H1 (cell line): ENCODE data around the gene F11. TPM values are rescaled to one million over a fixed set of nuclear protein-coding genes. Genes with fewer than 3 reads are reported as not detected.

Experiments
- CTCF ChIA-PET: fragments of 300-600 bp; sonication (Branson Sonifier 250); formaldehyde crosslinking; loops from one replicate; lab custom pipeline; 2021; ENCODE audit not compliant: partially characterized antibody; lab: Charles Lee
- POLR2A ChIA-PET: fragments of 300-600 bp; sonication (Branson Sonifier 250); formaldehyde crosslinking; loops from one replicate; lab custom pipeline; 2021; ENCODE audit warnings: inconsistent platforms; ENCODE audit not compliant: partially characterized antibody; lab: Charles Lee
- DNase-seq, 2 experiments: peaks; one replicate each; pipeline versions ENCODE4 v3.0.0 to v3.0.0-alpha.2; 2010 to 2022; ENCODE audit warnings: low spot score in 2 of 2, low read depth in 1 of 2, mixed read lengths in 1 of 2
- FAIRE-seq: peaks from 2 replicates; lab custom pipeline; 2011; peaks lifted over from hg19 to GRCh38; lab: Jason Lieb, UNC
- H2AFZ ChIP-seq: 2 replicates; pipeline ENCODE4 v1.8.1; 2012; ENCODE audit warnings: low read length, inconsistent platforms
- H2AK5ac ChIP-seq: 2 replicates; pipeline ENCODE4 v1.6.1; 2013; ENCODE audit warnings: low read depth, low read length
- H2BK120ac ChIP-seq: replicated peaks from 2 replicates; pipeline ENCODE3; 2013; ENCODE audit warnings: low read depth, low read length, inconsistent platforms
- H2BK12ac ChIP-seq: 2 replicates; pipeline ENCODE4 v1.6.1; 2013; ENCODE audit warnings: low read depth, low read length
- H2BK15ac ChIP-seq: 2 replicates; pipeline ENCODE4 v1.6.1; 2013; ENCODE audit warnings: low read length
- H2BK20ac ChIP-seq: 2 replicates; pipeline ENCODE4 v1.6.1; 2013; ENCODE audit warnings: low read length
- H2BK5ac ChIP-seq: 2 replicates; pipeline ENCODE4 v1.6.1; 2013; ENCODE audit warnings: low read depth, low read length
- H3K14ac ChIP-seq: 2 replicates; pipeline ENCODE4 v1.6.1; 2013; ENCODE audit warnings: inconsistent platforms; ENCODE audit not compliant: insufficient read length
- H3K18ac ChIP-seq: 2 replicates; pipeline ENCODE4 v1.6.1; 2013; ENCODE audit warnings: low read length; ENCODE audit errors: extremely low read depth
- H3K23ac ChIP-seq: 2 replicates; pipeline ENCODE4 v1.6.1; 2013; ENCODE audit warnings: inconsistent platforms; ENCODE audit not compliant: insufficient read length
- H3K23me2 ChIP-seq: 2 replicates; pipeline ENCODE4 v1.6.1; 2013; ENCODE audit warnings: low read depth, low read length
- H3K27ac ChIP-seq: 2 replicates; pipeline ENCODE4 v1.6.1; 2011; ENCODE audit warnings: low read depth, low read length, inconsistent platforms
- H3K27me3 ChIP-seq, 4 experiments: replicated peaks in 1 of 4; 1 replicate in 1 of 4; 2 replicates in 3 of 4; pipeline versions ENCODE4 v1.6.1 to v1.8.1; 2011 to 2013; ENCODE audit warnings: low read length in 3 of 4, mild to moderate bottlenecking in 3 of 4, inconsistent platforms in 2 of 4, mixed read lengths in 2 of 4, moderate library complexity in 1 of 4; ENCODE audit not compliant: control insufficient read depth in 3 of 4, insufficient read depth in 3 of 4; ENCODE audit errors: extremely low read depth in 1 of 4
- H3K36me3 ChIP-seq, 4 experiments: 2 replicates each; pipeline versions ENCODE4 v1.6.1 to v1.8.1; 2011 to 2013; ENCODE audit warnings: mild to moderate bottlenecking in 4 of 4, low read length in 3 of 4, moderate library complexity in 2 of 4, control low read depth in 1 of 4, inconsistent platforms in 1 of 4; ENCODE audit not compliant: insufficient read depth in 4 of 4, control insufficient read depth in 2 of 4
- H3K4ac ChIP-seq: replicated peaks from 2 replicates; pipeline ENCODE3; 2013; ENCODE audit warnings: low read length, low read depth, mixed read lengths, inconsistent platforms; ENCODE audit not compliant: insufficient read length
- H3K4me1 ChIP-seq, 4 experiments: replicated peaks in 1 of 4; 1 replicate in 1 of 4; 2 replicates in 3 of 4; pipeline versions ENCODE4 v1.6.1 to v1.8.1; 2011 to 2013; ENCODE audit warnings: low read length in 3 of 4, inconsistent platforms in 2 of 4, mixed read lengths in 1 of 4; ENCODE audit not compliant: insufficient read depth in 4 of 4, control insufficient read depth in 3 of 4
- H3K4me2 ChIP-seq, 2 experiments: 2 replicates each; pipeline versions ENCODE4 v1.6.1 to v1.8.1; 2011 to 2013; ENCODE audit warnings: low read depth in 2 of 2, low read length in 2 of 2, control low read depth in 1 of 2, inconsistent platforms in 1 of 2, mild to moderate bottlenecking in 1 of 2; ENCODE audit not compliant: insufficient read depth in 1 of 2
- H3K4me3 ChIP-seq, 4 experiments: fragments of 200-600, 300-600 bp in 1 of 4; sonication (generic), shearing (Covaris generic), sonication (Bioruptor Twin) in 1 of 4; 2 replicates each; pipeline versions ENCODE4 v1.5.1 to v1.8.1; 2011 to 2016; ENCODE audit warnings: low read length in 4 of 4, low read depth in 3 of 4, control low read depth in 2 of 4, inconsistent platforms in 2 of 4, mild to moderate bottlenecking in 2 of 4, mixed read lengths in 1 of 4, moderate library complexity in 1 of 4; ENCODE audit not compliant: insufficient read depth in 2 of 4; ENCODE audit errors: extremely low read depth in 1 of 4
- H3K56ac ChIP-seq: replicated peaks from 2 replicates; pipeline ENCODE3; 2013; ENCODE audit warnings: low read depth, mild to moderate bottlenecking, mixed read lengths, low read length, inconsistent platforms; ENCODE audit not compliant: insufficient read length
- H3K79me1 ChIP-seq: 2 replicates; pipeline ENCODE4 v1.6.1; 2013; ENCODE audit warnings: low read depth, low read length, control low read depth
- H3K79me2 ChIP-seq, 2 experiments: 2 replicates each; pipeline versions ENCODE4 v1.6.1 to v1.8.1; 2012 to 2013; ENCODE audit warnings: low read length in 2 of 2, mild to moderate bottlenecking in 2 of 2, inconsistent platforms in 1 of 2; ENCODE audit not compliant: insufficient read depth in 2 of 2, control insufficient read depth in 1 of 2
- H3K9ac ChIP-seq, 4 experiments: replicated peaks in 1 of 4; 1 replicate in 1 of 4; 2 replicates in 3 of 4; pipeline versions ENCODE4 v1.6.1 to v1.8.1; 2011 to 2013; ENCODE audit warnings: low read depth in 3 of 4, low read length in 3 of 4, control low read depth in 2 of 4, mild to moderate bottlenecking in 2 of 4, moderate library complexity in 2 of 4, inconsistent platforms in 1 of 4; ENCODE audit errors: extremely low read depth in 1 of 4
- H3K9me3 ChIP-seq, 2 experiments: 2 replicates each; pipeline versions ENCODE4 v1.6.1 to v1.8.1; 2012 to 2013; ENCODE audit warnings: mild to moderate bottlenecking in 2 of 2, moderate library complexity in 2 of 2, control low read depth in 1 of 2, inconsistent platforms in 1 of 2, low read depth in 1 of 2, low read length in 1 of 2, mixed read lengths in 1 of 2; ENCODE audit not compliant: insufficient read depth in 2 of 2
- H4K20me1 ChIP-seq, 2 experiments: replicated peaks in 1 of 2; 2 replicates each; pipeline versions ENCODE3 to v1.8.1; 2011 to 2013; ENCODE audit warnings: inconsistent platforms in 2 of 2, low read length in 2 of 2, mild to moderate bottlenecking in 1 of 2; ENCODE audit not compliant: insufficient read depth in 2 of 2, control insufficient read depth in 1 of 2
- H4K5ac ChIP-seq: 2 replicates; pipeline ENCODE4 v1.6.1; 2013; ENCODE audit warnings: low read length, low read depth, mixed read lengths, inconsistent platforms; ENCODE audit not compliant: insufficient read length
- H4K8ac ChIP-seq: 2 replicates; pipeline ENCODE4 v1.8.0; 2013; ENCODE audit warnings: mild to moderate bottlenecking, moderate library complexity, low read length, inconsistent platforms; ENCODE audit not compliant: insufficient read depth; ENCODE audit errors: extremely low read depth
- H4K91ac ChIP-seq: replicated peaks from 2 replicates; pipeline ENCODE3; 2013; ENCODE audit warnings: low read length, mixed read lengths, inconsistent platforms; ENCODE audit not compliant: insufficient read length
- CHD2 ChIP-seq: IDR thresholded peaks from 2 replicates; pipeline ENCODE4 v1.6.1; 2012; ENCODE audit warnings: low read length, improper control_type of control experiment
- GABPA ChIP-seq: IDR thresholded peaks from 2 replicates; pipeline ENCODE4 v1.6.1; 2011; ENCODE audit warnings: mild to moderate bottlenecking, low read length, moderate library complexity, borderline replicate concordance; ENCODE audit not compliant: insufficient read depth
- HDAC6 ChIP-seq: IDR thresholded peaks from one replicate; pipeline ENCODE4 v1.7.1; 2012; ENCODE audit warnings: low read depth, mild to moderate bottlenecking, inconsistent platforms, low read length, moderate library complexity
- SAP30 ChIP-seq: fragments of 300-600 bp; sonication (generic); IDR thresholded peaks from 2 replicates; pipeline ENCODE4 v1.7.1; 2012; ENCODE audit warnings: low read length, moderate library complexity, mild to moderate bottlenecking, inconsistent platforms; ENCODE audit not compliant: insufficient read depth, insufficient replicate concordance
- TCF12 ChIP-seq: IDR thresholded peaks from 2 replicates; pipeline ENCODE4 v1.6.1; 2011; ENCODE audit warnings: low read depth, mild to moderate bottlenecking, low read length
- WGBS, 2 experiments: shearing (Covaris generic) in 1 of 2; methylation state at CpG; one replicate each; pipeline versions ENCODE4 v1.1.6 to v1.1.7; 2013 to 2015; ENCODE audit warnings: low lambda C conversion rate in 2 of 2, mixed read lengths in 2 of 2, inconsistent platforms in 1 of 2, low coverage in 1 of 2, missing lambda C conversion rate in 1 of 2; ENCODE audit not compliant: insufficient replicate concordance in 2 of 2, insufficient coverage in 1 of 2, insufficient read length in 1 of 2; ENCODE audit errors: extremely low coverage in 1 of 2, missing lambda C conversion rate in 1 of 2; 5-methylcytosine and 5-hydroxymethylcytosine counted together
- polyA plus RNA-seq, 7 experiments: library from polyadenylated mRNA; depleted of rRNA in 3 of 7; stranded (reverse) in 5 of 7; unstranded in 2 of 7; fragments of >200 nt in 5 of 7; fragments of 200-250 nt in 2 of 7; gene quantifications; 1 replicate in 5 of 7; 2 replicates in 1 of 7; 4 replicates in 1 of 7; pipeline versions ENCODE4 v1.2.1 to v1.2.3, GENCODE V29; 2011 to 2013; ENCODE audit warnings: missing spikeins in 2 of 7, mixed read lengths in 2 of 7
- total RNA-seq: library from RNA; stranded (reverse); fragmentation: NEBNext Ultra II Directional; extraction: Animal tissue kit (Norgen Biotek cat#: 25700); gene quantifications from 2 replicates; pipeline ENCODE4 v1.2.1, GENCODE V29; 2021

Gene F11
- total and polyA plus RNA-seq, 2 of the 8 experiments (the other 6 are each of a cell fraction or from before 2014, with no cell fraction given): 0.27 to 0.99 TPM

DNA sequence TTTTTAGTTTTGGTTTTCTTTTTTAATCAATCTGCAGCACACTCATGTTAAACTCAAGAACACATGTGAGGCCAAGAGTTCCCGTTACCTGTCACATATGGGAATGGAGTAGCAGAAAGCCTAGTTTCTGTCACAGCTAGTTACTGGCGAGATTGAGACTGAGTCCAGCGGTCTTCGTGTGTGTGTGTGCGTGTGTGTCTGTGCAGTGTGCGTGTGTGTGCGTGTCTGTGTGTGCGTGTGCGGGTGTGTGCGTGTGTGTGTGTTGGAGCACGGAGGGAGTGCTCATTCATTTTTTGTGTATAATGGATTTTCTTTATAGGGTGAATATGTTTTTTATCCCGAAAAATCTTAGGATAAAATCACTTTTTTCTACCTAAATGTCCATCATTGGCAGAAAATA lies 19.2 kb downstream of the F11 start:
- H3K79me2 ChIP-seq: no peaks in the 10 kb centered on the region
- no peak overlapping the region for H3K9ac ChIP-seq
- peaks cover 0 to 4% (median under 1%) of the 10 kb centered on the region in 4 experiments; a peak in 1 of 7 replicates for H3K4me1 ChIP-seq
- no peak overlapping the region for H2BK5ac ChIP-seq
- DNase-seq (no peak), FAIRE-seq (no peak)
- H2AK5ac ChIP-seq: no peak overlapping the region; the same call in 1 of the 2 replicates
- H2AFZ ChIP-seq: no peak overlapping the region
- H3K9me3 ChIP-seq: no peaks in the 10 kb centered on the region
- no peak overlapping the region for H2BK120ac ChIP-seq
- H3K18ac ChIP-seq: no peak overlapping the region
- H3K4me2 ChIP-seq: no peak overlapping the region
- H4K8ac ChIP-seq: no peak overlapping the region
- no peak overlapping the region for H4K5ac ChIP-seq
- no peak overlapping the region; the same call in 1 of the 2 replicates for H2BK15ac ChIP-seq
- ChIA-PET CTCF (interaction anchor here (1.4 kb wide), 1 partner anchor 10 kb away, joined by 3 read pairs; no protein-coding TSS in a partner anchor), POLR2A (no interaction called here)
- no peak overlapping the region for H2BK12ac ChIP-seq
- H3K56ac ChIP-seq: no peak overlapping the region
- H3K36me3 ChIP-seq: no peaks in the 10 kb centered on the region
- WGBS, 2 experiments: 95% methylated on average over 12 of the region's 12 CpGs; no CpG with 5 or more reads in 1 of the 2 experiments
- no peak overlapping the region for H3K23ac ChIP-seq
- H2BK20ac ChIP-seq: no peak overlapping the region
- H3K4me3 ChIP-seq: no peak overlapping the region
- no peaks in the 10 kb centered on the region for H3K23me2 ChIP-seq
- H3K27me3 ChIP-seq: no peaks in the 10 kb centered on the region
- no peak for TF ChIP-seq CHD2
- TF ChIP-seq HDAC6: no peak
- TF ChIP-seq GABPA: no peak
- no peak for TF ChIP-seq SAP30
- no peak for TF ChIP-seq TCF12
- no peaks in the 10 kb centered on the region for H4K20me1 ChIP-seq
- H3K4ac ChIP-seq: no peak overlapping the region
- H3K14ac ChIP-seq: no peak overlapping the region
- no peaks in the 10 kb centered on the region for H3K79me1 ChIP-seq
- H4K91ac ChIP-seq: peak overlapping the region; percentile 91
- no peak overlapping the region for H3K27ac ChIP-seq
